Endothelial cell of umbilical vein (primary cell): ENCODE measurements around the gene CYP17A1.

Source experiments
- EZH2 ChIP-seq: IDR thresholded peaks from 2 replicates; pipeline ENCODE4 v1.6.1; 2012; ENCODE audit warnings: borderline replicate concordance, low read depth, mild to moderate bottlenecking, moderate library complexity, low read length, inconsistent platforms; ENCODE audit not compliant: severe bottlenecking
- JUN ChIP-seq: IDR thresholded peaks from 2 replicates; pipeline ENCODE4 v1.6.1; 2011; ENCODE audit warnings: borderline replicate concordance, low read depth; ENCODE audit not compliant: insufficient read length, insufficient read depth
- MYC ChIP-seq: IDR thresholded peaks from one replicate; pipeline ENCODE4 v1.6.1; 2011; ENCODE audit warnings: mild to moderate bottlenecking, low read depth, low read length
- POLR2A ChIP-seq: IDR thresholded peaks from 2 replicates; pipeline ENCODE4 v1.6.1; 2012; ENCODE audit warnings: low read depth, mild to moderate bottlenecking, control low read depth, low read length
- POLR2AphosphoS5 ChIP-seq: IDR thresholded peaks from 2 replicates; pipeline ENCODE4 v1.6.1; 2012; ENCODE audit warnings: low read depth, mild to moderate bottlenecking, control low read depth, low read length, moderate library complexity; ENCODE audit not compliant: insufficient read depth
- TF ChIP-seq, protein P1 (sequence below), 2 donors: IDR thresholded peaks; 1 replicate in 1 of 2; 2 replicates in 1 of 2; pipeline ENCODE4 v1.5.1; 2011; ENCODE audit warnings: low read length in 2 of 2, mild to moderate bottlenecking in 2 of 2, moderate library complexity in 2 of 2, control low read depth in 1 of 2, inconsistent platforms in 1 of 2, low read depth in 1 of 2; ENCODE audit not compliant: insufficient read depth in 1 of 2; ENCODE audit errors: extremely low read depth in 1 of 2

DNA sequence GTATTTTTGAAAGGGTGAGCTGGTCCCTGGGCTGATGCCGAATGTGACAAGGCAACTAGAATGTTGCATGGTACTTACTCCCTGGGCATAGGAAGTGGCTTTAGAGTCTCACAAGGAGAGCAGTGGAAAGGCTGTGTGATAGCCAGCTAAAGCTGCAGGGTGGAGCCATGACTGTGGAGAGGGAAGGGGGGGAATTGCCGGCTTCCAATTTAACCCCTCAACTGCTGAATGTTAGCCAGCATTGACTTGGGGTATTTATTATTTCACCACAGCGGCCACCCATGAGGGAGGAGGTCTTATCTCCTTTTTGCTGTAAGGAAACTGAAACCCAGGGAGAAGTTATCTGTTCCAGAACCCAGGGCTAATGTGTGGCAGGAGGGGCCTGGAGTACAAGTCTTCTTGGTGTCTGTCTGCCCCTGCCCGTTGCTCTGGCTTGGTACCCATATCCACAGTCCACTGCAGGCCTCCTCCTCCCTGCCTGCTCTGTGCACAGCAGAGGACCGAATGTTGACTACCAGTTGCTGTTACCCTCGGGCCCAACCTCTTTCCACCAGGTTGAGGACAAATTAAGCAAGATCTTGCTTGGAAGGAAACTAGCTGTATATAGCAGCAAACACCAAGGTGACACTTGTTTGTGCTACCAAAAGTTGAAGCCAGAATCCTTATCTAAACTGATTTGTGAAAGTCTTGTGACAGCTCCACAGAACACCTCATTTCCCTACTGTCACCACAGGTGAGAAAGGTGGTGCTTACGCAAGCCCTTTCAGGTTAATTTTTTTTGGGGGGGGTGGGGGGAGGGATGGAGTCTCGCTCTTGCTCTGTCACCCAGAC lies 55.9 kb downstream of the CYP17A1 start:
- TF ChIP-seq, protein P1, sequence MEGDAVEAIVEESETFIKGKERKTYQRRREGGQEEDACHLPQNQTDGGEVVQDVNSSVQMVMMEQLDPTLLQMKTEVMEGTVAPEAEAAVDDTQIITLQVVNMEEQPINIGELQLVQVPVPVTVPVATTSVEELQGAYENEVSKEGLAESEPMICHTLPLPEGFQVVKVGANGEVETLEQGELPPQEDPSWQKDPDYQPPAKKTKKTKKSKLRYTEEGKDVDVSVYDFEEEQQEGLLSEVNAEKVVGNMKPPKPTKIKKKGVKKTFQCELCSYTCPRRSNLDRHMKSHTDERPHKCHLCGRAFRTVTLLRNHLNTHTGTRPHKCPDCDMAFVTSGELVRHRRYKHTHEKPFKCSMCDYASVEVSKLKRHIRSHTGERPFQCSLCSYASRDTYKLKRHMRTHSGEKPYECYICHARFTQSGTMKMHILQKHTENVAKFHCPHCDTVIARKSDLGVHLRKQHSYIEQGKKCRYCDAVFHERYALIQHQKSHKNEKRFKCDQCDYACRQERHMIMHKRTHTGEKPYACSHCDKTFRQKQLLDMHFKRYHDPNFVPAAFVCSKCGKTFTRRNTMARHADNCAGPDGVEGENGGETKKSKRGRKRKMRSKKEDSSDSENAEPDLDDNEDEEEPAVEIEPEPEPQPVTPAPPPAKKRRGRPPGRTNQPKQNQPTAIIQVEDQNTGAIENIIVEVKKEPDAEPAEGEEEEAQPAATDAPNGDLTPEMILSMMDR (IDR thresholded peaks at IDR 0.05; ENCODE audit: extremely low read depth in 1 of 2, insufficient read depth in 1 of 2, low read depth in 1 of 2, low read length in 2 of 2), result no peak
- TF ChIP-seq POLR2A (no peak), MYC (no peak), POLR2AphosphoS5 (no peak), JUN (no peak), EZH2 (no peak)
